NCI-H2227 (cell line): ENCODE measurements around the gene FRMD6.
"Not testable (repeated sequence)": the region's sequence is repeated elsewhere in the genome, so short reads cannot be mapped to it uniquely, and the experiment has no call there.

Source experiments
- DNase-seq: peaks from one replicate; lab custom pipeline; 2025; ENCODE audit not compliant: unreplicated experiment; lab: John Stamatoyannopoulos, UW

The FRMD6 gene

DNA sequence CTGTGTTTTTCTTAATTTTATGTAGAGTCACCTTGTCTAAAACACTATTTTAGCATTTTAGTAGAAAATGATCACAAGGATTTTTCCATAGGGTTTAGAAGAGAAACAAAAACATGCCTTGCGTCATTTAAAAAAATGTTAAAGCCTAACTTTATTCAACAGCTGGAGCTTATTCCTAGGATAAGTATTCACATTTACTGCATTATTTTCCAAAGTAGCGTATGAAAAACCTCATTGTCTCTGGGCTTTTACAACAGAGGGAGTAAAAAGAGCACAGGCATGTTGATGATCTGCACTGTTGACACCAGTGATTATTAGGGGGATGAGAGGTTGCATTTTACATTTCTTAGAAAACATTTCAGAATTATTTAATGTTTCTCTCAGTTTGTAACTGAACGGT is 66.1 kb downstream of the FRMD6 start:
- no peak for DNase-seq

DNA sequence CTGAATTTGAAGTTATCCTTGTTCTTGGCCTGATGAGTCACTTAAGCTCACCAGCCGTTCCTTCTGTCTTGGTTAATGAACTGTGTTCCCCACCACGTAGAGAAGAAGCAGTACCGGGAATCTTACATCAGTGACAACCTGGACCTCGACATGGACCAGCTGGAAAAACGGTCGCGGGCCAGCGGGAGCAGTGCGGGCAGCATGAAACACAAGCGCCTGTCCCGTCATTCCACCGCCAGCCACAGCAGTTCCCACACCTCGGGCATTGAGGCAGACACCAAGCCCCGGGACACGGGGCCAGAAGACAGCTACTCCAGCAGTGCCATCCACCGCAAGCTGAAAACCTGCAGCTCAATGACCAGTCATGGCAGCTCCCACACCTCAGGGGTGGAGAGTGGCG is 68.2 kb downstream of the FRMD6 start:
- DNase-seq = no peak

DNA sequence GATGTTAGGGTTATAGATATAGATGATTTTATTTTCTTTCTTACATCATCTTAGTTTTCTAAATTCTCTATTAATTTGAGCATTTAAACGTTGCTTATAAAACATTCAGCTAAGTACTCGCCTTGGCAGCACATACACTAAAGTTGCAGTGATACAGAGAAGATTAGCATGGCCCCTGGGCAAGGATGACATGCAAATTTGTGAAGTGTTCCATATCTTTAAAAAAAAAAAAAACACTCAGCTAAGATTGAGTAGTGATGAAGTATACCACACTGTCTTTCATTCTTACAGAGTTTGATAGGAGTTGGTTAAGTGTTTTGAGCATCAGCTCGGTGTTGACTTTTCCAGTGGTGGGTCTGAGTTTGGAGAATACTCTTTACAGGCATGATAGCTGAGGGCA is 72.3 kb downstream of the FRMD6 start:
- DNase-seq = no peak

DNA sequence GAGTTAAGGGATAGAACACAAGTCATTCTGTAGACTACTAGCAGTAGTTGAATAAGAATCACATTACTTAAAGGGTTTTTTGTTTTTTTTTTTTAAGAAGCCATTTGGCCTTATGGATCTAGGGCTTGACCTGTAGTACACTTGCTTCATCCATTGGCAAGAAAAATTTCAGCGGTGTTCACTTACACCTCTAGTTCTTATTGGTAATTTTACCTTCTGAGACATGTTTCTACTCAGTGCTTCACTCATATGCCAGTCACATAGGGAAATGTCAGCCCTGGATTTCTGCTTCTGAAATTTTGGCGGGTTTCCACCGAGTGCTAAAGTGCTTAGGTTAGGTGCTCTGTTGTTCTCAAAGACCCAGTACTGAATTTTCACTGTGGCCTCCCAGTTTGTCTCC is 72.9 kb downstream of the FRMD6 start:
- DNase-seq = no peak

DNA sequence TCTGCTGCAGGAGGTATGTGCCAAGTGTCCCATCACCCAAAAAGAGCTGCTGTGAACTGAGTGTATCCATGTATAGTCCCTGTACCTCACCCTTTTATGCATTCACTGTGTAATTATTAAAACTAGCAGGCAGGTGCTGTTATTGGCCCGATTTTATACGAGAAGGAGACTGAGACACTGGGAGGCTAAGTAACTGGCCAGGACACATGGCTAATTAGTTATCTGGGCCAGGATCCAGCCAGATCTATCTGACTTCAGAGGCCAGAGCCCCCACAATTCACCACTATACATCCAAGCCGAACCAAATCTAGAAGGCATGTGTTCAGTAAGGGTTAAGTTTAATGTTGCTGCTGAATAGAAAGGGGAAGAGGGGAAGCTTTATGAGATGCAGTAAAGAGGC is 73.4 kb downstream of the FRMD6 start:
- DNase-seq = no peak

DNA sequence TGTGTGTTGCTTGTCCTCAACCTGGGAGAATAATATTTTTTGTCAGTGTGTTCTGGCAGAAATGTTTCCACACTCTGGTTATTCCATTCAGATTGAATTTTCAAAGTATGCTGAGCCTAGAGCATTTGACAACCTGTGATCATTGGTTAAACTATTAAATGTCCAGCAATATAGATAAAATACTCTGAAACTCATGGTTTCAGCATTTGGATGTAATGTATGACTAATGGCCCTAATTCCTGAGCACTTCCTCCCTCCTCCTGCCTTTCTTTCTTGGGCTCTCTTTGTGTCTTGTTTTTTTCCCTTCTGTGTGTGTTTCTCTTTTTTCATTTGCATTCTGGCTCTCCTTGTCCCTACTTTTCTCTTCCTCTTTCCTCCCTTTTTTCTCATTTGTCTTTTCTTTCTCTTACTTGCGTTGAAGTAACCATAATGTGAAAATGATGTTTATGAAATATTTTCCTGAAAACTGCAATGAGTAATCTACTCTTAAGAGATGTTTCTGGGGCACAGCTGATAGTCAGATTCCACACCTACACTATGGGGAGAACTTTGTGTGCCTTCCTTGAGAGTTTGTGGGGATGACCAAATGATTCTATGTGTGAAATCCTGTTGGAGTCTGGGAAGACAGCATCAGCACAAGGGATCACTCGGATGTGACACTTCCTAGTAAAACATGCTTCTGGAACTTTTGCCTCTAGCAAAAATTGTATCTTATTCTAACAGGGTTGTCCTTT is 74.6 kb downstream of the FRMD6 start:
- DNase-seq = no peak

DNA sequence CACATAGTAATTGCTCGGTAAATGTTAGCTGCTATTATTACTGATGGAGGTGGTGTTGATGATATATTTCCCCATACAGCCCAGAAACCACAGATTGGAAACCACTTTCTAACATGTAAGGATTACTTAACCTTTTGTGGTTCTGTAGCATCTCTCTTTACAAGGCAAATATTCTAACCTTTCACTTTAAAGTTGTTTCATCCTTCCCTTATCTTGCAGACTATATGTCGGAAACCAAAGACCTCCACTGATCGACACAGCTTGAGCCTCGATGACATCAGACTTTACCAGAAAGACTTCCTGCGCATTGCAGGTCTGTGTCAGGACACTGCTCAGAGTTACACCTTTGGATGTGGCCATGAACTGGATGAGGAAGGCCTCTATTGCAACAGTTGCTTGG is 75.8 kb downstream of the FRMD6 start:
- DNase-seq = no peak

DNA sequence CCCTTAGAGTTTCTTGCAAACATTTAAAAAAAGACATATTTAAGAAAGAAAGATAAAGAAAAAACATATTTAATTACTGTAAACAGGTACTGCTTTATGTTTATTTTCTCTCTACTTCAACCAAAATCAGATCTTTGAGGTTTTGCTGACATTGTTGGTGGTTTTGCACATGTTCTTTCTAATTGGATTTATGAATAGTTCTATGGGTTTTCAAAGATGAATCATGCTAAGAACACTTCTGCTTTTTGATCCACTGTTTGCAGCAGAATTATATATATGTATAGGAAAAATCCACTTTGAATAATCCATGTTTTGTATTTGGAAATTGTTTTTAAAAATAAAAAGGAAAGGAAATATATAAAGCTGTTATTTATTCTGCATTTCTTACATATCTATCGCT is 78.4 kb downstream of the FRMD6 start:
- DNase-seq = no peak

DNA sequence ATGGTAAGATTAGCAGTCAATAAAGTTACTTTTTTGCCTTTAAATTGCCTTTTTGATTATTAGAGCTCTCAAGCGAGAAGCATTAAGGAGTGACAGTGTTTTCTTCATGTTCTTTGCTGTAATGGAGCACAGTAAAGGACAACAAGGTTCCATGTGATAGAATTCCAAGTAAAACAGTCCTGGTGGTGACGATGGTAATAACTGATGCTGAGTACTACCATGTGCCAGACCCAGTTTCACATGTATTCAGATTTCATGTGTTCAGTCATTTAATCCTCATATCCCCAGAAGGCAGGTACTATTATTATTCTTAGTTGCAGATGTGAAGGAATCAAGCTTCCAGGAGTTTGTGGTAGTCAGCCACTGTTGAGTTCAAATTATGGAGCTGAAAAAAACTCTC is 79.0 kb downstream of the FRMD6 start:
- DNase-seq = no peak

DNA sequence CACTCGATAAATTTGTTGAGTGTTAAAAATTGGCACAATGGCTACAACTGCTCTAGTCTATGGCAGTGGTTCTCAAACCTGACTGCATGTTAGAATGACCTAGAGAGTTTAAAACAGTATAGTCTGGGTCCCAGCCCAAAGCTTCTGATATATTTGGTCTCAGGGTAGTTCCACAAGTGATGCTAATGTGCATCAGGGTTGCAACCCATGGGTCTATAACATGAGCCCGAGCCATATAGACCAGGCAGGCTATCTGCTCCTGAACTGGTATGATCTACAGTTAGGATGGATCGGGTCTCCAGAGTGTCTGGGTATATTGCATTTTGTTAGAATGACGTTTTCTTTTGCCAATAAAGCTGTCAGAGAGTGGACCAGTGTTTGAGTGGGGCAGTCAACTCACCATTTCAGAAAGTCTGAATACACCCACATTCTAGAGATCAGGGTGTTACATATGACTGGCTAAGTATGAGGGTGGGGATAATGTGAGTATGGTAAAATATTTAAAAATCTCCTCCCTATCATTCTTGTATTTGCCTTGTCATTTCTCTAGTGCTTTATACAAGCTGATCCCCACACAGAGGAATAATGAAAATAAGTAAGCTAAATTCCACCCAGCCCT is 80.9 kb downstream of the FRMD6 start:
- DNase-seq = no peak

DNA sequence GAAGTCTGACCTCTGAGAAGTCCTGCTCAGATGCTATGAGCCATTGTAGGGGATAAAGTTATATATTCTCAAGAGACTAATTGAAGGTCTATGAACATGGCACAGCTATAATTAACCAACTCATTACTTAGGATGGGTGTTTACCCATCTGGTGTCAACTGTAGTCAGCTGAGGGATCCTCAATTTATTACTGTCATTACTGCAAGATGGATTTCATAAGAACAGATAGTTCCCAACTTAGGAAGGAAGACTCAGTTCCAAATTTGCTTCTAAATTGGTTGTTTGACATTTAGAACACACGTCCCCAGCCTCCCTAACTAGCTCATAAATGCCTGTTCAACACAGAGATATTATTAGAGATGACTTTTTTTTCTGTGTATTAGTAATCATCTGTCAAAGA is 81.4 kb downstream of the FRMD6 start:
- DNase-seq = no peak

DNA sequence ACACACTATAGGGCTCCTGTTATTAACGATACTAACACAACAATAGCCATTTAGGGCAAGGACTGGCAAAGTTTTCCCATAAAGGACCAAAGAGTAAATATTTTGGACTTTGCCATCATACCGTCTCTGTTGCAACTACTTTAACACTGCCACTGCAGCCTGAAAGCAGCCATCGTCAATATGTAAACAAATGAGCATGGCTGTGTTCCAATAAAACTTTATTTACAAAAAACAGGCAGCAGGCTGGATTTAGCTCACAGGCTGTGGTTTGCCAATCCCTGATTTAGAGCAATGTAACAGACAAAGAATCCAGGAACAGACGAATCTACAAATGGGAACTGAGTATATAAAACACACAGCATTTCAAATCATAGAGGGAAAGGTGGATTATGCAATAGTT is 84.1 kb downstream of the FRMD6 start:
- no peak for DNase-seq

DNA sequence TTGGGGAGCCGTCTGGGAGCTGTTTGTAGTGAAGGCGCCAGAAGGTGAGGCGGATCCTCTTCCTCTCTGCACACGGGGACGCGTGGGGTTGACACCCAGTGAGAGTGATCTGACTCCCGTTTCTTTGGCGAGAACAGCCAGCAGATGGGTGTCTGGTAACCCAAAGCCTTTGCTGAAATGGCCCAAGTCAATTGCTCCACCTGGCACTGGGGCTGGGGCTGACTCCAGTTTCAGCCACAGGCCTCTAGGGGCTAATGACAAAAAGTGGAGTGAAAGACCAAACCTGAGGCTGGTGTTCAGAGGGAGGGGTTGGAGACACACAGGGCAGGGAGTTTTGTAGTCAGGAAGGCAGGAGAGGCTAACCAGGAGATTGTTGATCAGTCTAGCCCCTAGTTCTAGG is 87.0 kb downstream of the FRMD6 start:
- no peak for DNase-seq

DNA sequence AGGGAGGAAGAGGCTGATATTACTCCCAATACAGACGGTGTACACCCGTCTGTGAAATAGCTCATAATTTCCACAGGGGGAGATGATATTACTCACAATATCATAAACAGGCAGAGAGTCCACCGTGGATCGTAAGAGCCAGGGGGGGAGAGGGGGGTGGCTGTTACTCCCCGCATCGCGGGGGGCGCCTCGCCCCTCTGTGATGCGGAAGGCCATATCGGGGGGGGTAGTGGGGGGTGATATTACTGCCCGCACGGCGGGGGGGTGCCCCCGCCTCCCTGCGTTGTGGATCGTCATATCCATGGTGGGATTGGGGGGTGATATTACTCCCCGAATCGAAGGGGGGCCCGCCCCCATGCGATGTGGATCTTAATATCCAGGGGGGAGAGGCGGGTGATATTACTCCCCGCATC is 91.9 kb downstream of the FRMD6 start:
- DNase-seq = no peak

DNA sequence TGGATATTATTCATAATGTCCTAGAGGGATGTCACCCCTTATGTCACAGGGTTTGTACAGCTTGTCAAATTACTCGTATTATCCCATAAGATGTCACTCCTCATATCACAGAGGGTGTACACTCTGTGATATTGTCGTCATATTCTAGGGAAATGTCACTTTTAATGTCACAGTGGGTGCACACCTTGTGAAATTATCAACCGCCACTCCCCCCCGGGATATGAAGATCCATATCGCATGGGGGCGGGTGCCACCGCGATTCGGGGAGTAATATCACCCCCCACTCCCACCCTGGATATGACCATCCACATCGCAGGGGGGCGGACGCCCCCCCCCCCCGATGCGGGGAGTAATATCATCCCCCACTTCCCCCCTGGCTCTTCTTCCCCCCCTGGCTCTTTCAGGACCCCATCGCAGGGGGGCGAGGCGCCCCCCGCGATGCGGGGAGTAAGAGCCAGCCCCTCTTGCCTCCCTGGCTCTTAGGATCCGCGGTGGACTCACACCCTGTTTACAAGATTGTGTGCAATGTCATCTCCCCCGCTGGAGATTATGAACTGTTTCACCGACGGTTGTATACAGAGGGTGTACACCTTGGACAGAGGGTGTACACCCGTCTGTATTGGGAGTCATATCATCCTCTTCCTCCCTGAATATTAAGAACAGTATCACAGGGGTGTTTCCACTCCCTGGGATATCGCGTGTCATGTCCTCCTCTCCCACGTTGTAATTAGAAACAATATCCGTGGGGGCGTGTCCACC is 92.8 kb downstream of the FRMD6 start:
- no peak for DNase-seq

DNA sequence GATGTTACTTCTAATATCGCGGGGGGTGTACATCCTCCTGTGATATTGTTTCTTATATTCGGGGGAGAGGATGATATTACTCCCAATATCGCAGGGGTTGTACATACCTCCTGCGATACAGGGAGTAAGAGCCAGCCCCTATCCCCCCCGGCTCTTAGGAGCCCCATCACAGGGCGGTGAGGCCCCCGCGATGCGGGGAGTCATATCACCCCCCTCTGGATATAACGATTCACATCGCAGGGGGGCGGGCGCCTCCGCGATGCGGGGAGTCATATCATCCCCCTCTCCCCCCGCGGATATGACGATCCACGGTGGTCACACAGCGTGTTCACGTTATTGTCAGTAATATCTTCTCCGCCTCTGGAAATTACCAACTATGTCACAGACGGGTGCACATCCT is 95.1 kb downstream of the FRMD6 start:
- not testable (repeated sequence) for DNase-seq

DNA sequence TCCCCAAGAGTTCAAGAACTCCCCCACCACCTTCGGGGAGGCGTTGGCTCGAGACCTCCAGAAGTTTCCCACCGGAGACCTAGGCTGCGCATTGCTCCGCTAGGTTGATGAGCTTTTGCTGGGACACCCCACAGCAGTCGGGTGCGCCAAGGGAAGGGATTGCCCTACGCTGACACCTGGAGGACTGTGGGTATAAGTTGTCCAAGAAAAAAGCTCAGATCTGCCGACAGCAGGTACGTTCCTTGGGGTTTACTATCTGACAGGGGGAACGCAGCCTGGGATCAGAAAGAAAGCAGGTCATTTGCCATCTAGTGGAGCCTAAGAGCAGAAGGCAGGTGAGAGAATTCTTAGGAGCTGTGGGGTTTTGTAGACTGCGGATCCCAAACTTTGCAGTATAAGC is 98.8 kb downstream of the FRMD6 start:
- DNase-seq = no peak

DNA sequence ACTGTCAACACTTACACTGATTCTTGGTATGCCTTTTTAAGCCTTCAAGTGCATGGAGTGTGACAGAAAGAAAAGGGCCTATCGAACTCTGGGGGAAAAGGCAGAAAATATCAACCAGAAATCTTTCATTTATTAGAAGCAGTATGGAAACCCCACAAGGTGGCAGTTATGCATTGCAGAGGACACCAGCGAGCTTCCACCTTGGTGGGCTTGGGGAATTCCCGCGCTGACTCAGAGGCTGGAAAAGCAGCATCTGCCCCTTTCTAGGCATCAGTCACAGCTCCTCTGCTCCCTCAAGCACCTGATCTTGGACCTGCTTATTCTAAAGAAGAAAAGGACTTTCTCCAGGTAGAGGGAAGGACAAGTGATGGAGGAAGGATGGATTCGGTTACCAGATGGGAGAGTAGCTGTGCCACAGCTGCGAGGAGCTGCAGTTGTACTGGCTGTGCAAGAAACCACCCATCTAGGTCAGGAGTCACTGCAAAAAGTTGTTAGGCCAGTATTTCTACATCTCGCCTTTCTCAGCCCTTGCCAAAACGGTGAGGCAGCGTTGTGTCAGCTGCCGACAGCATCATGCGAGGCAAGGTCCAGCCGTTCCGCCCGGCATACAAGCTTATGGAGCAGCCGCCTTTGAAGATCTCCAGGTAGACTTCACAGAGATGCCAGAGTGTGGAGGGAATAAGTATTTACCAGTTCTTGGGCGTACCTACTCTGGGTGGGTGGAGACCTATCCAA is 100.1 kb downstream of the FRMD6 start:
- DNase-seq = not testable (repeated sequence)

DNA sequence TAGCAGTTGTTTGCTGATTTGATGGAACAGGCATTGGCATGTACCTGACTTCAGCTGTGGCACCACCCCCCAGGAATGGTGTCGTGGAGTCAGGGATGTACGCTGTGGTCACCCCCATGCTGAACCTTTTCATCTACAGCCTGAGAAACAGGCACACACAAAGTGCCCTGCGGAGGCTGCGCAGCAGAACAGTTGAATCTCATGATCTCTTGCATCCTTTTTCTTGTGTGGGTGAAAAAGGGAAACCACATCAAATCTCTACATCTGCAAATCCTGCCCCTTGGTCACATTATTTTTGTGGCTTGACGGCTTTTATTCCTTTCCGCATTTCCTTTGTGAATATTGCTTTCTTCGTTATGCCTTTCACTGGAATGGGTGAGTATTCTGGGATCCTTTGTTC is 106.0 kb downstream of the FRMD6 start:
- DNase-seq = not testable (repeated sequence)

DNA sequence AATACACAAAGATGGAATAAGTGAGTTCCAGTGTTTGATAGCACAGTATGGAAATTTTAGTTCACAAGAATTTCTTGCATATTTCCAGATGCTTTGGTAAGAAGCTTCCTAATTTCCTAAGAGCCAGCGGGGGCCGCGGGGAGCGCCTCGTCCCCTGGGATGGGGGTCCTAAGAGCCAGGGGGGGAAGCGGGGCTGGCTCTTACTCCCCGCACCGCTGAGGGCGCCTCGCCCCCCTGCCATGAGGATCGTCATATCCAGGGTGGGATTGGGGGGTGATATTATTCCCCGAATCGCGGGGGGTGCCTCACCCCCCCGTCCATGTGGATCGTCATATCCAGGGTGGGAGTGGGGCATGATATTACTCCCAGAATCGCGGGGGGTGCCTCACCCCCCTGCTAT is 108.2 kb downstream of the FRMD6 start:
- DNase-seq = no peak

DNA sequence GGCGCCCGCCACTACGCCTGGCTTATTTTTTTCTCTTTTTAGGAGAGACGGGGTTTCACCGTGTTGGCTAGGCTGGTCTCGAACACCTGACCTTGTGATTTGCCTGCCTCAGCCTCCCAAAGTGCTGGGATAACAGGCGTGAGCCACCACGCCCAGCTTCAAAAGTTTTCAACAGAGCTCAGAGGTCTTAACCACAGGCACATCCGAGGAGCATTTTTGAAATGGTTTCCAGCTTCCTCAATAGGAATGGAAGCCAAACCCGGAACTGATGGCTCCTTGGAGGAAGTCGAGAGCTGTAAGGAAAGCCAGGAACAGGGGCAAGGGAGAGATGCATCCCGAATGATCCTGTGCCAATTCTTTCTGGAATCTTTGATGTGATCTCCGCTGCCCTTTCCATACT is 114.0 kb downstream of the FRMD6 start:
- not testable (repeated sequence) for DNase-seq

DNA sequence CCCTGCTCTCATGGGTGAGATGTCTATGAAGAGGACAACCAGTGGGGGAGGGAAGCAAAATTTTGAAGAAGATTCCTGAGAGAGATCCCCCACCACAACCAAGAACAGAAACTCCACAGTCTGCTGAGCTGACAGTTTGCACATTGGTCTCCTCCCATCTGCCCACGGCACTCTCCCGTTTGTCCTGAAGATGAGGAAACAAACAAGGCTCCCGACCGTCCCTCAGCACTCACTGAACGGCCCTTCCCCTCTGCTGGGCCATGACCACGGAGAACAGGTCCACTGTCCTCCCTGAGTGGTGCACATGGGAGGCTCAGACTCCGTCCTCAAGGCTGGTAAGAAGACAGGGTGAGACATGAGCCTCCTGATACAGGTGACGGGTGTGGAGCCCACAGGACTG is 114.9 kb downstream of the FRMD6 start:
- DNase-seq = not testable (repeated sequence)
